H1 (cell line): ENCODE data around the gene AGER. TPM values are rescaled to one million over a fixed set of nuclear protein-coding genes. Genes with fewer than 3 reads are reported as not detected.

Experiments used
- CTCF ChIA-PET: fragments of 300-600 bp; sonication (Branson Sonifier 250); formaldehyde crosslinking; loops from one replicate; lab custom pipeline; 2021; ENCODE audit not compliant: partially characterized antibody; lab: Charles Lee
- POLR2A ChIA-PET: fragments of 300-600 bp; sonication (Branson Sonifier 250); formaldehyde crosslinking; loops from one replicate; lab custom pipeline; 2021; ENCODE audit warnings: inconsistent platforms; ENCODE audit not compliant: partially characterized antibody; lab: Charles Lee
- DNase-seq, 2 experiments: peaks; one replicate each; pipeline versions ENCODE4 v3.0.0 to v3.0.0-alpha.2; 2010 to 2022; ENCODE audit warnings: low spot score in 2 of 2, low read depth in 1 of 2, mixed read lengths in 1 of 2
- FAIRE-seq: peaks from 2 replicates; lab custom pipeline; 2011; peaks lifted over from hg19 to GRCh38; lab: Jason Lieb, UNC
- H2AFZ ChIP-seq: 2 replicates; pipeline ENCODE4 v1.8.1; 2012; ENCODE audit warnings: low read length, inconsistent platforms
- H2AK5ac ChIP-seq: 2 replicates; pipeline ENCODE4 v1.6.1; 2013; ENCODE audit warnings: low read depth, low read length
- H2BK120ac ChIP-seq: replicated peaks from 2 replicates; pipeline ENCODE3; 2013; ENCODE audit warnings: low read depth, low read length, inconsistent platforms
- H2BK12ac ChIP-seq: 2 replicates; pipeline ENCODE4 v1.6.1; 2013; ENCODE audit warnings: low read depth, low read length
- H2BK15ac ChIP-seq: 2 replicates; pipeline ENCODE4 v1.6.1; 2013; ENCODE audit warnings: low read length
- H2BK20ac ChIP-seq: 2 replicates; pipeline ENCODE4 v1.6.1; 2013; ENCODE audit warnings: low read length
- H2BK5ac ChIP-seq: 2 replicates; pipeline ENCODE4 v1.6.1; 2013; ENCODE audit warnings: low read depth, low read length
- H3K14ac ChIP-seq: 2 replicates; pipeline ENCODE4 v1.6.1; 2013; ENCODE audit warnings: inconsistent platforms; ENCODE audit not compliant: insufficient read length
- H3K18ac ChIP-seq: 2 replicates; pipeline ENCODE4 v1.6.1; 2013; ENCODE audit warnings: low read length; ENCODE audit errors: extremely low read depth
- H3K23ac ChIP-seq: 2 replicates; pipeline ENCODE4 v1.6.1; 2013; ENCODE audit warnings: inconsistent platforms; ENCODE audit not compliant: insufficient read length
- H3K23me2 ChIP-seq: 2 replicates; pipeline ENCODE4 v1.6.1; 2013; ENCODE audit warnings: low read depth, low read length
- H3K27ac ChIP-seq: 2 replicates; pipeline ENCODE4 v1.6.1; 2011; ENCODE audit warnings: low read depth, low read length, inconsistent platforms
- H3K27me3 ChIP-seq, 4 experiments: replicated peaks in 1 of 4; 1 replicate in 1 of 4; 2 replicates in 3 of 4; pipeline versions ENCODE4 v1.6.1 to v1.8.1; 2011 to 2013; ENCODE audit warnings: low read length in 3 of 4, mild to moderate bottlenecking in 3 of 4, inconsistent platforms in 2 of 4, mixed read lengths in 2 of 4, moderate library complexity in 1 of 4; ENCODE audit not compliant: control insufficient read depth in 3 of 4, insufficient read depth in 3 of 4; ENCODE audit errors: extremely low read depth in 1 of 4
- H3K36me3 ChIP-seq, 4 experiments: 2 replicates each; pipeline versions ENCODE4 v1.6.1 to v1.8.1; 2011 to 2013; ENCODE audit warnings: mild to moderate bottlenecking in 4 of 4, low read length in 3 of 4, moderate library complexity in 2 of 4, control low read depth in 1 of 4, inconsistent platforms in 1 of 4; ENCODE audit not compliant: insufficient read depth in 4 of 4, control insufficient read depth in 2 of 4
- H3K4ac ChIP-seq: replicated peaks from 2 replicates; pipeline ENCODE3; 2013; ENCODE audit warnings: low read length, low read depth, mixed read lengths, inconsistent platforms; ENCODE audit not compliant: insufficient read length
- H3K4me1 ChIP-seq, 4 experiments: replicated peaks in 1 of 4; 1 replicate in 1 of 4; 2 replicates in 3 of 4; pipeline versions ENCODE4 v1.6.1 to v1.8.1; 2011 to 2013; ENCODE audit warnings: low read length in 3 of 4, inconsistent platforms in 2 of 4, mixed read lengths in 1 of 4; ENCODE audit not compliant: insufficient read depth in 4 of 4, control insufficient read depth in 3 of 4
- H3K4me2 ChIP-seq, 2 experiments: 2 replicates each; pipeline versions ENCODE4 v1.6.1 to v1.8.1; 2011 to 2013; ENCODE audit warnings: low read depth in 2 of 2, low read length in 2 of 2, control low read depth in 1 of 2, inconsistent platforms in 1 of 2, mild to moderate bottlenecking in 1 of 2; ENCODE audit not compliant: insufficient read depth in 1 of 2
- H3K4me3 ChIP-seq, 4 experiments: fragments of 200-600, 300-600 bp in 1 of 4; sonication (generic), shearing (Covaris generic), sonication (Bioruptor Twin) in 1 of 4; 2 replicates each; pipeline versions ENCODE4 v1.5.1 to v1.8.1; 2011 to 2016; ENCODE audit warnings: low read length in 4 of 4, low read depth in 3 of 4, control low read depth in 2 of 4, inconsistent platforms in 2 of 4, mild to moderate bottlenecking in 2 of 4, mixed read lengths in 1 of 4, moderate library complexity in 1 of 4; ENCODE audit not compliant: insufficient read depth in 2 of 4; ENCODE audit errors: extremely low read depth in 1 of 4
- H3K56ac ChIP-seq: replicated peaks from 2 replicates; pipeline ENCODE3; 2013; ENCODE audit warnings: low read depth, mild to moderate bottlenecking, mixed read lengths, low read length, inconsistent platforms; ENCODE audit not compliant: insufficient read length
- H3K79me1 ChIP-seq: 2 replicates; pipeline ENCODE4 v1.6.1; 2013; ENCODE audit warnings: low read depth, low read length, control low read depth
- H3K79me2 ChIP-seq, 2 experiments: 2 replicates each; pipeline versions ENCODE4 v1.6.1 to v1.8.1; 2012 to 2013; ENCODE audit warnings: low read length in 2 of 2, mild to moderate bottlenecking in 2 of 2, inconsistent platforms in 1 of 2; ENCODE audit not compliant: insufficient read depth in 2 of 2, control insufficient read depth in 1 of 2
- H3K9ac ChIP-seq, 4 experiments: replicated peaks in 1 of 4; 1 replicate in 1 of 4; 2 replicates in 3 of 4; pipeline versions ENCODE4 v1.6.1 to v1.8.1; 2011 to 2013; ENCODE audit warnings: low read depth in 3 of 4, low read length in 3 of 4, control low read depth in 2 of 4, mild to moderate bottlenecking in 2 of 4, moderate library complexity in 2 of 4, inconsistent platforms in 1 of 4; ENCODE audit errors: extremely low read depth in 1 of 4
- H3K9me3 ChIP-seq, 2 experiments: 2 replicates each; pipeline versions ENCODE4 v1.6.1 to v1.8.1; 2012 to 2013; ENCODE audit warnings: mild to moderate bottlenecking in 2 of 2, moderate library complexity in 2 of 2, control low read depth in 1 of 2, inconsistent platforms in 1 of 2, low read depth in 1 of 2, low read length in 1 of 2, mixed read lengths in 1 of 2; ENCODE audit not compliant: insufficient read depth in 2 of 2
- H4K20me1 ChIP-seq, 2 experiments: replicated peaks in 1 of 2; 2 replicates each; pipeline versions ENCODE3 to v1.8.1; 2011 to 2013; ENCODE audit warnings: inconsistent platforms in 2 of 2, low read length in 2 of 2, mild to moderate bottlenecking in 1 of 2; ENCODE audit not compliant: insufficient read depth in 2 of 2, control insufficient read depth in 1 of 2
- H4K5ac ChIP-seq: 2 replicates; pipeline ENCODE4 v1.6.1; 2013; ENCODE audit warnings: low read length, low read depth, mixed read lengths, inconsistent platforms; ENCODE audit not compliant: insufficient read length
- H4K8ac ChIP-seq: 2 replicates; pipeline ENCODE4 v1.8.0; 2013; ENCODE audit warnings: mild to moderate bottlenecking, moderate library complexity, low read length, inconsistent platforms; ENCODE audit not compliant: insufficient read depth; ENCODE audit errors: extremely low read depth
- H4K91ac ChIP-seq: replicated peaks from 2 replicates; pipeline ENCODE3; 2013; ENCODE audit warnings: low read length, mixed read lengths, inconsistent platforms; ENCODE audit not compliant: insufficient read length
- HDAC2 ChIP-seq, 2 experiments: fragments of 300-600 bp in 1 of 2; sonication (generic) in 1 of 2; IDR thresholded peaks; 2 replicates each; pipeline ENCODE4 v1.6.1; 2011 to 2012; ENCODE audit warnings: low read depth in 2 of 2, low read length in 2 of 2, mild to moderate bottlenecking in 2 of 2, moderate library complexity in 2 of 2, borderline replicate concordance in 1 of 2, inconsistent platforms in 1 of 2
- NRF1 ChIP-seq: IDR thresholded peaks from 2 replicates; pipeline ENCODE4 v1.6.1; 2011; ENCODE audit warnings: mild to moderate bottlenecking, low read depth, low read length, improper control_type of control experiment
- whole genome bisulfite sequencing, 2 experiments: shearing (Covaris generic) in 1 of 2; methylation state at CpG; one replicate each; pipeline versions ENCODE4 v1.1.6 to v1.1.7; 2013 to 2015; ENCODE audit warnings: low lambda C conversion rate in 2 of 2, mixed read lengths in 2 of 2, inconsistent platforms in 1 of 2, low coverage in 1 of 2, missing lambda C conversion rate in 1 of 2; ENCODE audit not compliant: insufficient replicate concordance in 2 of 2, insufficient coverage in 1 of 2, insufficient read length in 1 of 2; ENCODE audit errors: extremely low coverage in 1 of 2, missing lambda C conversion rate in 1 of 2; 5-methylcytosine and 5-hydroxymethylcytosine counted together
- polyA plus RNA-seq, 7 experiments: library from polyadenylated mRNA; depleted of rRNA in 3 of 7; stranded (reverse) in 5 of 7; unstranded in 2 of 7; fragments of >200 nt in 5 of 7; fragments of 200-250 nt in 2 of 7; gene quantifications; 1 replicate in 5 of 7; 2 replicates in 1 of 7; 4 replicates in 1 of 7; pipeline versions ENCODE4 v1.2.1 to v1.2.3, GENCODE V29; 2011 to 2013; ENCODE audit warnings: missing spikeins in 2 of 7, mixed read lengths in 2 of 7
- total RNA-seq: library from RNA; stranded (reverse); fragmentation: NEBNext Ultra II Directional; extraction: Animal tissue kit (Norgen Biotek cat#: 25700); gene quantifications from 2 replicates; pipeline ENCODE4 v1.2.1, GENCODE V29; 2021

AGER gene
- total and polyA plus RNA-seq, 2 of the 8 experiments (the other 6 are each of a cell fraction or from before 2014, with no cell fraction given) = 3.8 to 10.9 TPM

- no peak overlapping the region for H3K4ac ChIP-seq
- TF ChIP-seq HDAC2 (IDR thresholded peaks at IDR 0.05; ENCODE audit: borderline replicate concordance in 1 of 2, low read depth in 2 of 2, low read length in 2 of 2) (no peak), NRF1 (no peak)
- no peak overlapping the region for H2BK5ac ChIP-seq
- H3K79me1 ChIP-seq = no peaks in the 10 kb centered on the region; the same call in 1 of the 2 replicates
- ChIA-PET CTCF (interaction anchor here (0.9 kb wide), 1 partner anchor 71 kb away, joined by 3 read pairs; no protein-coding TSS in a partner anchor), POLR2A (no interaction called here)
- DNase-seq (no peak), FAIRE-seq (no peak)
- H3K9me3 ChIP-seq = no peaks in the 10 kb centered on the region
- no peak overlapping the region for H4K8ac ChIP-seq
- H3K23ac ChIP-seq = no peak overlapping the region
- H3K27ac ChIP-seq = no peak overlapping the region
- H2BK12ac ChIP-seq = no peak overlapping the region
- H2BK15ac ChIP-seq = no peak overlapping the region
- H3K9ac ChIP-seq = no peak overlapping the region
- H3K18ac ChIP-seq = no peak overlapping the region
- H3K4me3 ChIP-seq = no peak overlapping the region
- no peak overlapping the region for H2BK20ac ChIP-seq
- H3K79me2 ChIP-seq = no peaks in the 10 kb centered on the region
- no peak overlapping the region for H3K14ac ChIP-seq
- no peak overlapping the region for H2AK5ac ChIP-seq
- H3K4me1 ChIP-seq = no peaks in the 10 kb centered on the region
- H2AFZ ChIP-seq = no peak overlapping the region
- no peak overlapping the region for H4K5ac ChIP-seq
- no peaks in the 10 kb centered on the region for H3K27me3 ChIP-seq
- H3K36me3 ChIP-seq = no peaks in the 10 kb centered on the region
- H3K4me2 ChIP-seq = no peak overlapping the region
- no peaks in the 10 kb centered on the region for H4K20me1 ChIP-seq
- no peak overlapping the region for H2BK120ac ChIP-seq
- WGBS, 2 experiments = 85% methylated on average over 3 of the region's 3 CpGs; no CpG with 5 or more reads in 1 of the 2 experiments
- no peak overlapping the region for H3K56ac ChIP-seq
- H4K91ac ChIP-seq = no peak overlapping the region
- no peaks in the 10 kb centered on the region; the same call in 1 of the 2 replicates for H3K23me2 ChIP-seq
Observed at GRCh38 chr6:32214126-32214525, 30.1 kb upstream of the AGER start.
